ENCODE measurements around the gene ERN1. TPM values are rescaled to one million over a fixed set of nuclear protein-coding genes. Genes with fewer than 3 reads are reported as not detected.

Gene ERN1
- total and polyA plus RNA-seq, 2 of the 13 experiments (the other 11 are each of a cell fraction or from before 2014, with no cell fraction given) = 6.0 to 12.7 TPM

GRCh38 chr17:64002658-64003525 lies 127.1 kb downstream of the ERN1 start (continued):
- TF ChIP-seq ZMYM4 (CRISPR knock-in tag; IDR thresholded peaks at IDR 0.05) (no peak), FUBP1 (CRISPR knock-in tag; IDR thresholded peaks at IDR 0.05; ENCODE audit: borderline replicate concordance) (no peak), ZNF607 (CRISPR knock-in tag; IDR thresholded peaks at IDR 0.05; ENCODE audit: borderline replicate concordance) (no peak), ZNF430 (CRISPR knock-in tag; IDR thresholded peaks at IDR 0.05) (no peak)
- TF ChIP-seq, protein P1, sequence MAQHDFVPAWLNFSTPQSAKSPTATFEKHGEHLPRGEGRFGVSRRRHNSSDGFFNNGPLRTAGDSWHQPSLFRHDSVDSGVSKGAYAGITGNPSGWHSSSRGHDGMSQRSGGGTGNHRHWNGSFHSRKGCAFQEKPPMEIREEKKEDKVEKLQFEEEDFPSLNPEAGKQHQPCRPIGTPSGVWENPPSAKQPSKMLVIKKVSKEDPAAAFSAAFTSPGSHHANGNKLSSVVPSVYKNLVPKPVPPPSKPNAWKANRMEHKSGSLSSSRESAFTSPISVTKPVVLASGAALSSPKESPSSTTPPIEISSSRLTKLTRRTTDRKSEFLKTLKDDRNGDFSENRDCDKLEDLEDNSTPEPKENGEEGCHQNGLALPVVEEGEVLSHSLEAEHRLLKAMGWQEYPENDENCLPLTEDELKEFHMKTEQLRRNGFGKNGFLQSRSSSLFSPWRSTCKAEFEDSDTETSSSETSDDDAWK (CRISPR knock-in tag; IDR thresholded peaks at IDR 0.05) = no peak

DNA sequence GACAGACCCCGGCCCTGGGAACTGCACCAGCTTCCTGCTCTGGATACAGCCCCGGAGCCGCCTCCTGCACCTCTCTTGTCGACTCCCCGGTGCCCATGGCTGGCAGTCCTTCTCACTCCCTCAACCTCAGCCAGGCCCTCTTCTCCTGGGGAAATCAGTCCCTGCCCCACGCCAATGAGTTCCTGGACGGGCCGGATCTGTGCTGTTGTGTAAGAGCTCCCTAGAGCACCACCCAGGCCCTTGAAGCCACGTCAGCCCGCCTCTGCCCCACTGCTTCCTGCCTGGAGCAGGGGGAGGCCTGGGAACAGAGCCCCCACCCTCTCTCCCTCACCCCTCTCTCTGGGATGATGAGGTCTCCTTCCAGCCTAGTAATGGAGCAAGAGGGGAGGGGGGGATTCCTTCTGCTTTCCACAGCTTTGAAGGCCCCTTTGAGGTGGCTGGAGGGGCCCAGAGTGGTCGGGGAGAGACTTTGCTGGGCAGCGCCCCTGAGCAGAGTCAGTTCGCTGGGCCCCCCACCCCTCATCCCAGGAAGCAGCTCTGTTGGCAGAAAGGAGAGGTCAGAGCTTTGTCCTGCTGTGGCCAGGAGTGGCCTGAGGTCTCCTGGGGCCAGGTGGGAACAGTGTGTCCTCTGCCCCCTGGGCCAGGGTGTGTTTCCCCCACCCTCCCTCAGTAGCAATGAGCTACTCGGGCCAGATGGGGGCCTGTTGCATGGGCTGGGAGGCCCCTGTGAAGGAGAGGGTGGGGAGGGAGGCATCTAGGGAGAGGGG lies 128.0 kb downstream of the ERN1 start:
- no peaks in the 10 kb centered on the region for H3K79me2 ChIP-seq (ENCODE audit: insufficient read depth, low read length)
- H3K9ac ChIP-seq (ENCODE audit: insufficient read depth, low read depth, low read length) = no peak overlapping the region; the same call in 1 of the 2 replicates
- H2AFZ ChIP-seq (ENCODE audit: low read length) = no peak overlapping the region
- in situ Hi-C loops (cut with HindIII; ENCODE audit: extremely low pct_ligation_motif_present, low pct_unique_long_range_greater_than_20kb) = no loop called here
- DNase-seq (ENCODE audit: low spot score) (no peak), ATAC-seq (peak; percentile 21), FAIRE-seq (no peak)
- H3K9me3 ChIP-seq (ENCODE audit: low read length) = no peaks in the 10 kb centered on the region
- no peaks in the 10 kb centered on the region for H4K20me1 ChIP-seq (ENCODE audit: insufficient read depth, low read length)
- peak overlapping the region; percentile 28 for H3K4me2 ChIP-seq (ENCODE audit: low read depth, low read length)
- 46% methylated on average over 13 of the region's 14 CpGs for WGBS (ENCODE audit: low lambda C conversion rate)
- CTCF ChIA-PET (ENCODE audit: low intra/inter-chr PET ratio, low total read pairs) = no interaction called here
- H3K36me3 ChIP-seq (replicated peaks in 1 of 2; ENCODE audit: control insufficient read depth in 1 of 2, insufficient read depth in 2 of 2, low read length in 2 of 2) = no peaks in the 10 kb centered on the region
- H3K27ac ChIP-seq (ENCODE audit: extremely low read length, insufficient read depth, low read length) = no peak overlapping the region
- peaks cover 70% of the 10 kb centered on the region for H3K4me1 ChIP-seq (ENCODE audit: insufficient read depth, low read length)
- peak overlapping the region in 1 of 3 experiments; percentile 9; a peak in 1 of 6 replicates for H3K4me3 ChIP-seq (replicated peaks in 1 of 3; ENCODE audit: insufficient read depth in 1 of 3, low read depth in 2 of 3, low read length in 3 of 3)
- POLR2A ChIA-PET = interaction anchor here (0.5 kb wide), 1 partner anchor 712 kb away, joined by 3 read pairs; no protein-coding TSS in a partner anchor
- no TSS peak for BruUV-seq (replicated peaks)
- H3K27me3 ChIP-seq (ENCODE audit: control insufficient read depth in 1 of 2, insufficient read depth in 2 of 2, low read length in 2 of 2) = peaks cover 7 to 14% of the 10 kb centered on the region in 2 experiments; a peak in 4 of 5 replicates
- intact Hi-C loops (cut with micrococcal nuclease; ENCODE audit: unreplicated experiment) = no loop called here
- TF ChIP-seq MIER2 (CRISPR knock-in tag; IDR thresholded peaks at IDR 0.05) (no peak), RXRB (CRISPR knock-in tag; IDR thresholded peaks at IDR 0.05; ENCODE audit: borderline replicate concordance) (0 out of 2 replicates have a peak, but pooled peaks have one; percentile 8), EP300 (IDR thresholded peaks at IDR 0.05; ENCODE audit: low read depth in 2 of 2, low read length in 2 of 2) (no peak), EP300 (CRISPR knock-in tag; IDR thresholded peaks at IDR 0.05; ENCODE audit: borderline replicate concordance) (no peak), ZNF10 (CRISPR knock-in tag; IDR thresholded peaks at IDR 0.05; ENCODE audit: borderline replicate concordance, low read depth) (0 out of 2 replicates have a peak, but pooled peaks have one; percentile 63), ZSCAN29 (CRISPR knock-in tag; conservative IDR thresholded peaks at IDR 0.05) (no peak), NONO (IDR thresholded peaks at IDR 0.05) (no peak), NONO (CRISPR knock-in tag; conservative IDR thresholded peaks at IDR 0.05) (no peak), ZBTB14 (CRISPR knock-in tag; IDR thresholded peaks at IDR 0.05) (no peak), U2AF1 (optimal IDR thresholded peaks at IDR 0.05; ENCODE audit: low read depth, low read length) (no peak), TCF7 (IDR thresholded peaks at IDR 0.05; ENCODE audit: low read depth) (no peak), MEIS2 (CRISPR knock-in tag; IDR thresholded peaks at IDR 0.05) (no peak)

Measured in HepG2 (cell line).